Endodermal cell (in vitro differentiated cells): ENCODE data around the gene RAB15. TPM values are rescaled to one million over a fixed set of nuclear protein-coding genes. Genes with fewer than 3 reads are reported as not detected.

Experiments used
- DNase-seq: peaks from one replicate; pipeline ENCODE4 v3.0.0-alpha.2; 2017
- H3K27ac ChIP-seq: 2 replicates; pipeline ENCODE4 v1.5.1; 2013; ENCODE audit warnings: mild to moderate bottlenecking, low read depth, low read length, moderate library complexity
- H3K27me3 ChIP-seq: 2 replicates; pipeline ENCODE4 v1.6.1; 2013; ENCODE audit warnings: mild to moderate bottlenecking, low read length, moderate library complexity; ENCODE audit not compliant: insufficient read depth, control insufficient read depth, poor library complexity, severe bottlenecking
- H3K36me3 ChIP-seq: 2 replicates; pipeline ENCODE4 v1.7.0; 2013; ENCODE audit warnings: mild to moderate bottlenecking, low read length, moderate library complexity; ENCODE audit not compliant: control insufficient read depth, insufficient read depth
- H3K4me1 ChIP-seq: one replicate; pipeline ENCODE4 v1.7.0; 2013; ENCODE audit warnings: low read length; ENCODE audit not compliant: control insufficient read depth, insufficient read depth
- H3K4me3 ChIP-seq: 2 replicates; pipeline ENCODE4 v1.5.1; 2013; ENCODE audit warnings: mild to moderate bottlenecking, low read length, moderate library complexity
- H3K9ac ChIP-seq: 2 replicates; pipeline ENCODE4 v1.6.1; 2013; ENCODE audit warnings: mild to moderate bottlenecking, low read length, moderate library complexity; ENCODE audit not compliant: poor library complexity, severe bottlenecking; ENCODE audit errors: extremely low read depth
- H3K9me3 ChIP-seq: 2 replicates; pipeline ENCODE4 v1.6.1; 2013; ENCODE audit warnings: mild to moderate bottlenecking, low read length, moderate library complexity; ENCODE audit not compliant: control insufficient read depth
- H3K27ac Mint-ChIP-seq: 2 replicates; pipeline ENCODE4 v1.8.0; 2020; ENCODE audit warnings: mixed read lengths
- H3K27me3 Mint-ChIP-seq: 2 replicates; pipeline ENCODE4 v1.8.0; 2021; ENCODE audit warnings: mild to moderate bottlenecking, mixed read lengths; ENCODE audit not compliant: insufficient read depth
- H3K36me3 Mint-ChIP-seq: 2 replicates; pipeline ENCODE4 v1.8.0; 2020; ENCODE audit warnings: low read depth, mixed read lengths
- H3K4me1 Mint-ChIP-seq: 2 replicates; pipeline ENCODE4 v1.8.0; 2020; ENCODE audit warnings: mixed read lengths
- H3K4me3 Mint-ChIP-seq: 2 replicates; pipeline ENCODE4 v1.8.0; 2020; ENCODE audit warnings: mild to moderate bottlenecking, moderate library complexity, mixed read lengths
- H3K9me3 Mint-ChIP-seq: 2 replicates; pipeline ENCODE4 v1.8.0; 2020; ENCODE audit warnings: mild to moderate bottlenecking, mixed read lengths
- CTCF ChIP-seq: fragments of 200-600 bp; sonication (generic); conservative IDR thresholded peaks from 2 replicates; pipeline ENCODE4 v1.5.0; 2021; ENCODE audit warnings: antibody characterized with exemption, mild to moderate bottlenecking
- WGBS, 2 experiments: methylation state at CpG; one replicate each; pipeline versions ENCODE4 v1.1.5 to v1.1.7; 2013; ENCODE audit warnings: missing lambda C conversion rate in 2 of 2, mixed read lengths in 1 of 2; ENCODE audit not compliant: insufficient coverage in 1 of 2, insufficient read length in 1 of 2; 5-methylcytosine and 5-hydroxymethylcytosine counted together
- total RNA-seq, 2 donors: library from RNA; stranded (reverse); fragmentation: NEBNext Ultra II Directional in 1 of 2; extraction: Animal tissue kit (Norgen Biotek cat#: 25700) in 1 of 2; gene quantifications; 2 replicates in 1 of 2; 3 replicates in 1 of 2; pipeline ENCODE4 v1.2.1, GENCODE V29; 2021

The RAB15 gene
- total RNA-seq, 2 donors from 2014 or later = 48.7 to 77.2 TPM

- Mint-ChIP-seq H3K27me3 (peaks cover 26% of the 10 kb centered on the region), H3K4me3 (peak overlapping the region; percentile 82), H3K4me1 (peaks cover 10% of the 10 kb centered on the region), H3K36me3 (no peaks in the 10 kb centered on the region), H3K27ac (peak overlapping the region; percentile 96), H3K9me3 (no peaks in the 10 kb centered on the region)
- H3K4me1 ChIP-seq = no peaks in the 10 kb centered on the region
- DNase-seq = no peak
- no peaks in the 10 kb centered on the region for H3K9me3 ChIP-seq
- no peaks in the 10 kb centered on the region for H3K36me3 ChIP-seq
- peak overlapping the region; percentile 96 for H3K4me3 ChIP-seq
- WGBS, 2 experiments = 0 to 5% methylated on average over 7 to 8 of the region's 8 CpGs
- peak overlapping the region; percentile 71 for H3K9ac ChIP-seq
- H3K27me3 ChIP-seq = peaks cover 20% of the 10 kb centered on the region
- no peak for TF ChIP-seq CTCF
- H3K27ac ChIP-seq = no peak overlapping the region
These were observed 15.3 kb upstream of the RAB15 start for GRCh38 chr14:64987438-64987767.

GRCh38 chr14:64986648-64987437, 14.7 kb upstream of the RAB15 start, which contains the start of gene FNTB:
FNTB (plus strand) TSS chr14:64986895; CDS start chr14:64986954, 59 bp downstream.
- H3K4me1 ChIP-seq = no peaks in the 10 kb centered on the region
- H3K27ac Mint-ChIP-seq = peak within 1 kb of the TSS; percentile 96
- peak; percentile 78 for TF ChIP-seq CTCF
- H3K4me1 Mint-ChIP-seq = peaks cover 10% of the 10 kb centered on the region
- no peak within 1 kb of the TSS for H3K27ac ChIP-seq
- H3K36me3 ChIP-seq = no peaks in the 10 kb centered on the region
- H3K27me3 ChIP-seq = peaks cover 20% of the 10 kb centered on the region
- WGBS, 2 experiments = 1% methylated on average over 45 to 65 of the region's 65 CpGs
- H3K9me3 ChIP-seq = no peaks in the 10 kb centered on the region
- H3K9ac ChIP-seq = peak within 1 kb of the TSS; percentile 71
- H3K27me3 Mint-ChIP-seq = peaks cover 26% of the 10 kb centered on the region
- H3K4me3 Mint-ChIP-seq = peak within 1 kb of the TSS; percentile 82
- peak; percentile 98 for DNase-seq
- peak within 1 kb of the TSS; percentile 96 for H3K4me3 ChIP-seq
- H3K9me3 Mint-ChIP-seq = no peaks in the 10 kb centered on the region
- no peaks in the 10 kb centered on the region for H3K36me3 Mint-ChIP-seq

GRCh38 chr14:64983439-64984310, 11.5 kb upstream of the RAB15 start:
- Histone ChIP-seq H3K36me3 (no peaks in the 10 kb centered on the region), H3K27ac (no peak overlapping the region), H3K4me3 (no peak overlapping the region), H3K9ac (no peak overlapping the region), H3K4me1 (no peaks in the 10 kb centered on the region), H3K27me3 (peaks cover 20% of the 10 kb centered on the region), H3K9me3 (no peaks in the 10 kb centered on the region)
- 14 to 30% methylated on average over 7 to 12 of the region's 15 CpGs for WGBS, 2 experiments
- Mint-ChIP-seq H3K9me3 (no peaks in the 10 kb centered on the region), H3K36me3 (no peaks in the 10 kb centered on the region), H3K27me3 (peaks cover 26% of the 10 kb centered on the region), H3K4me1 (peaks cover 22% of the 10 kb centered on the region), H3K27ac (no peak overlapping the region), H3K4me3 (peak overlapping the region; percentile 43)
- no peak for DNase-seq
- TF ChIP-seq CTCF = peak; percentile 86
